OCI-LY7 (cell line): Measurements from ENCODE around the gene PPM1M. TPM values are rescaled to one million over a fixed set of nuclear protein-coding genes. Genes with fewer than 3 reads are reported as not detected.

ENCODE experiments used
- BruUV-seq: library from RNA; stranded (reverse); fragments of 400-500 nt; replicated peaks from 2 replicates; lab custom pipeline; 2021; lab: Mats Ljungman, UMichigan
- CTCF ChIA-PET: fragments of 300-600 bp; sonication (Branson Sonifier 250); formaldehyde crosslinking; loops from one replicate; lab custom pipeline; 2022; ENCODE audit warnings: antibody characterized with exemption; ENCODE audit not compliant: unreplicated experiment; lab: Charles Lee
- POLR2A ChIA-PET: fragments of 300-600 bp; sonication (Branson Sonifier 250); formaldehyde crosslinking; loops from one replicate; lab custom pipeline; 2022; ENCODE audit warnings: antibody characterized with exemption; lab: Charles Lee
- DNase-seq: peaks from one replicate; pipeline ENCODE4 v3.0.0-alpha.2; 2015; ENCODE audit warnings: low spot score
- H2AFZ ChIP-seq: fragments of 200-600 bp; sonication (generic), shearing (Covaris generic); 2 replicates; pipeline ENCODE4 v1.6.1; 2014; ENCODE audit warnings: mild to moderate bottlenecking, antibody characterized with exemption, low read length, moderate library complexity
- H3K27ac ChIP-seq: fragments of 200-600 bp; sonication (generic); 2 replicates; pipeline ENCODE4 v1.5.1; 2014; ENCODE audit warnings: mixed run types, low read depth, mild to moderate bottlenecking, moderate library complexity, low read length, inconsistent platforms; ENCODE audit not compliant: poor library complexity, severe bottlenecking
- H3K36me3 ChIP-seq: fragments of 200-600 bp; sonication (generic); 2 replicates; pipeline ENCODE4 v1.6.1; 2014; ENCODE audit warnings: mild to moderate bottlenecking, antibody characterized with exemption, low read length, moderate library complexity, mixed read lengths; ENCODE audit not compliant: insufficient read depth
- H3K4me1 ChIP-seq: fragments of 200-600 bp; sonication (generic); 2 replicates; pipeline ENCODE4 v1.5.1; 2014; ENCODE audit warnings: mild to moderate bottlenecking, low read length; ENCODE audit not compliant: insufficient read depth, poor library complexity, severe bottlenecking
- H3K4me2 ChIP-seq: fragments of 200-600 bp; sonication (generic); 2 replicates; pipeline ENCODE4 v1.6.1; 2014; ENCODE audit warnings: mild to moderate bottlenecking, low read length
- H3K4me3 ChIP-seq: fragments of 200-600 bp; sonication (generic); 2 replicates; pipeline ENCODE4 v1.5.1; 2014; ENCODE audit warnings: mild to moderate bottlenecking, low read depth, low read length; ENCODE audit not compliant: poor library complexity, severe bottlenecking
- H3K79me2 ChIP-seq: fragments of 200-600 bp; sonication (generic); 2 replicates; pipeline ENCODE4 v1.6.1; 2016; ENCODE audit warnings: low read depth, mild to moderate bottlenecking, low read length, moderate library complexity, mixed read lengths; ENCODE audit not compliant: insufficient read depth
- H3K9me2 ChIP-seq: fragments of 200-600 bp; sonication (generic); 2 replicates; pipeline ENCODE4 v1.6.1; 2016; ENCODE audit warnings: mild to moderate bottlenecking, low read length, mixed read lengths; ENCODE audit not compliant: insufficient read depth
- H3K9me3 ChIP-seq: fragments of 200-600 bp; sonication (generic); 2 replicates; pipeline ENCODE4 v1.6.1; 2014; ENCODE audit warnings: mild to moderate bottlenecking, mixed run types, low read length, mixed read lengths
- H4K20me1 ChIP-seq: fragments of 200-600 bp; sonication (generic); 2 replicates; pipeline ENCODE4 v1.6.1; 2014; ENCODE audit warnings: mild to moderate bottlenecking, antibody characterized with exemption, low read length, moderate library complexity, mixed read lengths; ENCODE audit not compliant: insufficient read depth
- EZH2phosphoT487 ChIP-seq: fragments of 200-600 bp; sonication (generic); IDR thresholded peaks from 2 replicates; pipeline ENCODE4 v1.6.1; 2018; ENCODE audit warnings: low read depth, borderline replicate concordance, mild to moderate bottlenecking, mixed run types, antibody characterized with exemption, low read length, moderate library complexity, mixed read lengths
- intact Hi-C: fragments of 100-400 bp; cut with micrococcal nuclease; formaldehyde crosslinking; loops from one replicate; pipeline ENCODE4 v1.10.0; 2022; ENCODE audit not compliant: unreplicated experiment
- total RNA-seq, 2 experiments: library from RNA; depleted of rRNA in 1 of 2; stranded (reverse); fragments of >200 nt in 1 of 2; shearing (Covaris generic) in 1 of 2; gene quantifications; 2 replicates each; pipeline ENCODE4 v1.2.3, GENCODE V29; 2014 to 2022
- TF ChIP-seq, protein P1 (sequence below): fragments of 200-600 bp; sonication (generic); conservative IDR thresholded peaks from 2 replicates; pipeline ENCODE4 v1.5.1; 2014; ENCODE audit warnings: mild to moderate bottlenecking, antibody characterized with exemption, low read length, moderate library complexity, mixed read lengths

Gene PPM1M
- total RNA-seq, 2 experiments from 2014 or later: 4.4 to 15.6 TPM

GRCh38 chr3:52196977-52197376, 48.6 kb upstream of the PPM1M start:
- peak overlapping the region; percentile 80; the same call in 1 of the 2 replicates for H2AFZ ChIP-seq
- BruUV-seq: no TSS peak
- intact Hi-C loops: no loop called here
- ChIA-PET POLR2A (interaction anchor here (1.1 to 1.3 kb wide), 2 partner anchors 11 to 29 kb away, joined by 3 to 4 read pairs; no protein-coding TSS in a partner anchor), CTCF (interaction anchor here (0.6 kb wide), 2 partner anchors 11 to 155 kb away, joined by 3 read pairs; no protein-coding TSS in a partner anchor)
- H3K27ac ChIP-seq: no peak overlapping the region
- no peaks in the 10 kb centered on the region for H3K9me3 ChIP-seq
- no peaks in the 10 kb centered on the region for H4K20me1 ChIP-seq
- no peaks in the 10 kb centered on the region for H3K9me2 ChIP-seq
- peaks cover 21% of the 10 kb centered on the region for H3K4me1 ChIP-seq
- no peak for TF ChIP-seq EZH2phosphoT487
- TF ChIP-seq, protein P1, sequence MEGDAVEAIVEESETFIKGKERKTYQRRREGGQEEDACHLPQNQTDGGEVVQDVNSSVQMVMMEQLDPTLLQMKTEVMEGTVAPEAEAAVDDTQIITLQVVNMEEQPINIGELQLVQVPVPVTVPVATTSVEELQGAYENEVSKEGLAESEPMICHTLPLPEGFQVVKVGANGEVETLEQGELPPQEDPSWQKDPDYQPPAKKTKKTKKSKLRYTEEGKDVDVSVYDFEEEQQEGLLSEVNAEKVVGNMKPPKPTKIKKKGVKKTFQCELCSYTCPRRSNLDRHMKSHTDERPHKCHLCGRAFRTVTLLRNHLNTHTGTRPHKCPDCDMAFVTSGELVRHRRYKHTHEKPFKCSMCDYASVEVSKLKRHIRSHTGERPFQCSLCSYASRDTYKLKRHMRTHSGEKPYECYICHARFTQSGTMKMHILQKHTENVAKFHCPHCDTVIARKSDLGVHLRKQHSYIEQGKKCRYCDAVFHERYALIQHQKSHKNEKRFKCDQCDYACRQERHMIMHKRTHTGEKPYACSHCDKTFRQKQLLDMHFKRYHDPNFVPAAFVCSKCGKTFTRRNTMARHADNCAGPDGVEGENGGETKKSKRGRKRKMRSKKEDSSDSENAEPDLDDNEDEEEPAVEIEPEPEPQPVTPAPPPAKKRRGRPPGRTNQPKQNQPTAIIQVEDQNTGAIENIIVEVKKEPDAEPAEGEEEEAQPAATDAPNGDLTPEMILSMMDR: no peak
- peaks cover 26% of the 10 kb centered on the region for H3K36me3 ChIP-seq
- no peak for DNase-seq
- H3K79me2 ChIP-seq: peaks cover 15% of the 10 kb centered on the region; the same call in 1 of the 2 replicates
- no peak overlapping the region for H3K4me3 ChIP-seq
- peak overlapping the region; percentile 99 for H3K4me2 ChIP-seq

DNA sequence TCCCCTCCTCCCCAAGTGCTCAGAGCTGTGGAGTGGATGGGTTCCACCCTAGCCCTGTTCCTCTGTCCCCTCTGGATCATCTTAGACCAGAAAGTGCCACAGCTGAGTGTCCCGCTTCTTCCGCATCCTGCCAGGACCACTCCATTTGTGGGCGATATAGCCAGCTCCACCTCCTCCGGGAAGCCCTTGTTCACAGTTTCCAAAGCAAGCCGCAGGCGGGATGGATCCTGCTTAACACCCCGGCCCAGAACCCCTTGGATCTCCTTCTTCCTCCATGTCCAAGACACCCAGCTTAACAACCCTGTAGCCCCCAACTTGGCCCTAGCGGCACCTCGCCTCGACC, 48.1 kb upstream of the PPM1M start:
- Histone ChIP-seq H3K4me2 (peak overlapping the region; percentile 99), H3K4me3 (peak overlapping the region; percentile 84), H3K36me3 (peaks cover 30% of the 10 kb centered on the region), H4K20me1 (no peaks in the 10 kb centered on the region), H3K9me2 (no peaks in the 10 kb centered on the region), H3K27ac (peak overlapping the region; percentile 46), H3K79me2 (peaks cover 15% of the 10 kb centered on the region; the same call in 1 of the 2 replicates), H2AFZ (peak overlapping the region; percentile 80), H3K9me3 (no peaks in the 10 kb centered on the region), H3K4me1 (peaks cover 26% of the 10 kb centered on the region)
- POLR2A ChIA-PET: interaction anchor here (1.1 to 1.3 kb wide), 2 partner anchors 10 to 29 kb away, joined by 3 to 4 read pairs; no protein-coding TSS in a partner anchor
- CTCF ChIA-PET: interaction anchor here (0.6 kb wide), 1 partner anchor 155 kb away, joined by 3 read pairs; no protein-coding TSS in a partner anchor
- no TSS peak for BruUV-seq
- DNase-seq: no peak
- intact Hi-C loops: no loop called here
- TF ChIP-seq, protein P1: no peak
- TF ChIP-seq EZH2phosphoT487: no peak
